Measurements from ENCODE around the gene AMT.

Gene AMT

DNA sequence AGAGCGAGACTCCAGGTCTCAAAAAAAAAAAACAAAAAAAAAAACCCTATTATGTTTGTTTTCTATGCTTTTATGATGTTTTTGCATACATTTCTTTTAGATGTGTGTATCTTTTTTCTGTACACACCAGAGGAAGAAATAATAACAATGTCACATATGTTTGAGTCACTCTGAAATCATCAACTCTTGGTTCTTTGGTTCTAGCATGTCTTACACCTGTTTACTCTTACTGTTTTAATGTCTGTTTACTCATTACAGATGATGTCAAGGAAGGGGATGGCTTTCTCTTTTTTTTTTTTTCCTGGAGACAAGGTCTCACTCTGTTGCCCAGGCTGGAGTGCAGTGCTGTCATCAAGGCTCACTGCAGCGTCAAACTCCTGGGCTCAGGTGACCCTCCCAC, 34.6 kb downstream of the AMT start:
- no peak for DNase-seq (ENCODE audit: low spot score)

DNA sequence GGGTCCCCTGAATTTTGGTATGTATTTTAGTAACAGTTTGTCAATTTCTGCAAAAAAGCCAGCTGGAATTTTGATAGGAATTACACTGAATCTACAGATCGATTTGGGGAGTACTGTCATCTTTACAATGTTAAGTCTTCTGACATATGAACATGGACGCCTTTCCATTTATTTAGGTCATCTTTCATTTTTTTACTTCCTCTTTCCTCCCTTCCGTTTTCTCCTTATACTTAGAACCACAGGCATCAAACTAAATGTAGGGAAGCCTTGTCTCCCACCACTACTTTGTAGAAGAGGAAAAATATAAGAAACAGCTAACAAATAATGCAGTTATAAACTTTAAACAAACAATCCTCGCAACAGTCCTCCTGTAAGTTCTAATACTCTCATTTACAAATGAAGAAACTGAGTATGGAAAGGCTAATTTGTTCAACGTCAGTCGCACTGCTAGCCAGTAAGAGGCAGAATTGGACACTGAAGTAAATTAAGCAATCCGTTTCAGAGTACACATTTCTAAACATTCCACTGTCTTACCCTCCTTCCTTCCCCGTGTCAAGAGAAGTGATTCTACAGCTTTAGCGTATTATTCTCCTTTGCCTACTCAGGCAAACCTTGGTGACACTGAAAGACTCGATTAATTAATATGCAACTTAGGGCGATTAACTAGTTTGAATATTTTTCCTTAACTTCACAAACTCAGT, 36.1 kb downstream of the AMT start:
- DNase-seq (ENCODE audit: low spot score): no peak

DNA sequence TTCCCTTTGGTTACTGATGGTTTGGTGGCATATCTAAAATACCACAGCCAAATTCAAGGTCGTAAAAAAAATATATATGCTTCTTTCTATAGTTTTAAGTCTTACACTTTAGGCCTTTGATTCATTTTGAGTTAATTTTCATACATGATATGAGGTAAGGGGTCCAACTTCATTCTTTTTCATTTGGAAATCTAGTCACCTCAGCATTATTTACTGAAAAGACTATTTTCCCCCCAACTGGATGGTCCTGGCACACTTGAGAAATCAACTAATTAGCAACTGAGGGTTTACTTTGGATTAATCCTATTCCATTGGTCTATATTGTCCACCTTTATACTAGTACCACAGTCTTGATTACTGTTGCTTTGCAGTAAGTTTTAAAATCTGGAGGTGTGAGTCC, 36.7 kb downstream of the AMT start:
- no peak for DNase-seq (ENCODE audit: low spot score)

- no peak for DNase-seq (ENCODE audit: low spot score)
These were observed 38.9 kb downstream of the AMT start for GRCh38 chr3:49383387-49383786.

- no peak for DNase-seq (ENCODE audit: low spot score)
These were observed 43.9 kb downstream of the AMT start for GRCh38 chr3:49378249-49378895.

DNA sequence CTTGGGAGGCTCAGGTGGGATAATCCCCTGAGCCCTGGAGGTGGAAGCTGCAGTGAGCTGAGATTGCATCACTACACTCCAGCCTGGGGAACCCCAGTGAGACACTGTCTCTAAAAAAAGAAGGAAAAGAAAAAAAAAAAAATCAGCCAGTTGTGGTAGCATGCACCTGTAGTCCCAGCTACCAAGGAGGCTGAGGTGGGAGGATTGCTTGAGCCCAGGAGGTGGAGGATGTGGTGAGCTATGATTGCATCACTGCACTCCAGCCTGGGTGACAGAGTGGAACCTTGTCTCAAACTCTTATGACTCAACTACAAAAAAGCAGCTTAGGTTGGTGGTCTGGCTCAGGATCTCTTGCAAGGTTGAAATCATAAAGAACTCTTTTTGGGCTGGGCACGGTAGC, 44.8 kb downstream of the AMT start:
- no peak for DNase-seq (ENCODE audit: low spot score)

- DNase-seq (ENCODE audit: low spot score): no peak
These were observed 50.3 kb downstream of the AMT start for GRCh38 chr3:49371946-49372345.

DNA sequence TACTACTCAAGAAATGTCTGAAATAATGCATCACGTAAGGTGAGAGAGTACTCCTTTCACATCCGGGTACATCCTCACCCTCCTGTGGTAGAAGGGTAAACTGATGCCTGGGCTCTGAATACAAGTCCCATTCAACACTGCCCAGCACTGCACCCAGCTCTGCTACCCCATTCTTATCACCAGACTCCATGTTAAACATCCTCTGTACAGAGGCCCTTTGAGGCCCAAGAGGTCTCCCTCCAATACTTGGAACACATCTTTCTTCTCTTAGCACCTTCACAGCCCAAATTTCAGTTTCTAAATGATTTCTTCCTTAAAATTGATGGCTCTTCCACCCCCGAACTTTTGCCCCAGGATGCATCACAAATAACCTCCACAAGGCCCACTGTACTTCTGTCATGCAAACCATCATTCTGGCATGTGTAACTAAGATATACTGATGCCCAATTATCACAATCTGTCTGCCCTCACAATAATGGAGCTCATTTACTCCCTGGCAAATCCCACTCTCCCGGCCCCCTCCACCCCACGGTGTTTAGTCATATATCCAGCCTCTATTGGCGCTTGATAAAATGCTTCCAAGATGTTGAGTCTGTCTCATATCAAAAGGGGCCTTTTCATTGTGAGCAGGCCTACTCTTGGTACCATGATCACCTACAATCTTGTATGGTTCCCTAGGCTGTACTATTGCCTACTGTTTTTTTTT, 51.5 kb downstream of the AMT start:
- no peak for DNase-seq (ENCODE audit: low spot score)
